Brain microvascular endothelial cell (primary cell): ENCODE measurements around the gene EEFSEC.

Source experiments
- DNase-seq: peaks from one replicate; pipeline ENCODE4 v3.0.0-alpha.2; 2020
- H3K27ac ChIP-seq: fragments of 250-450 bp; sonication (Bioruptor Pico); 2 replicates; pipeline ENCODE4 v1.5.1; 2020; ENCODE audit warnings: mild to moderate bottlenecking, moderate library complexity
- H3K27me3 ChIP-seq: fragments of 250-450 bp; sonication (Bioruptor Pico); replicated peaks from 2 replicates; pipeline ENCODE4 v1.5.1; 2020; ENCODE audit warnings: mild to moderate bottlenecking
- H3K36me3 ChIP-seq: fragments of 250-450 bp; sonication (Bioruptor Pico); replicated peaks from 2 replicates; pipeline ENCODE4 v1.5.1; 2020; ENCODE audit warnings: mild to moderate bottlenecking
- H3K4me3 ChIP-seq: 2 replicates; pipeline ENCODE4 v1.5.1; 2011; ENCODE audit warnings: low read depth, mild to moderate bottlenecking, control low read depth, low read length, moderate library complexity
- in situ Hi-C: cut with HindIII; loops from 2 replicates; pipeline ENCODE4 v1.10.0; 2017; ENCODE audit warnings: low sequenced_read_pairs, low pct_ligation_motif_present
- TF ChIP-seq, protein P1 (sequence below): IDR thresholded peaks from 2 replicates; pipeline ENCODE4 v1.5.1; 2011; ENCODE audit warnings: low read depth, mild to moderate bottlenecking, moderate library complexity, low read length, control low read depth, inconsistent platforms; ENCODE audit errors: missing control alignments

The EEFSEC gene

DNA sequence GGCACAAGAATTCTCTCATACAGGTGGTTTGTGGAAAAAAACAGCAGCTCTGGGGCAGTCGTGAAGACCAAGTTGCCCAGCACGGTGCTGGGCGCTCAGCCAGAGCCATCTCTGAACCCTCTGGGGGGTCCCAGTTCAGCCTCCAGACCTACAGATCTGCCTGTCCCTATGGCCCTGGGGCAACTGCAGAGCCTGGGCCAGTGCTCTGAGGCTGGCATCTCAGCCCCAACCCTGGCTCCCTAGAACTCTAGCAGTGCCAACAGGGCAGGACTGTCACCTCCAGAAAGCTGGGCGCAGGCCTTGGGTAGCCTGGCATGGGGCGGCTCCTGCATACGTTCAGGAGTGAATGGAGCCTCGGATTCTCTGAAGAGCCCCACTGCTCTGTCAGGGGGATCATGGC is 268.7 kb downstream of the EEFSEC start:
- TF ChIP-seq, protein P1, sequence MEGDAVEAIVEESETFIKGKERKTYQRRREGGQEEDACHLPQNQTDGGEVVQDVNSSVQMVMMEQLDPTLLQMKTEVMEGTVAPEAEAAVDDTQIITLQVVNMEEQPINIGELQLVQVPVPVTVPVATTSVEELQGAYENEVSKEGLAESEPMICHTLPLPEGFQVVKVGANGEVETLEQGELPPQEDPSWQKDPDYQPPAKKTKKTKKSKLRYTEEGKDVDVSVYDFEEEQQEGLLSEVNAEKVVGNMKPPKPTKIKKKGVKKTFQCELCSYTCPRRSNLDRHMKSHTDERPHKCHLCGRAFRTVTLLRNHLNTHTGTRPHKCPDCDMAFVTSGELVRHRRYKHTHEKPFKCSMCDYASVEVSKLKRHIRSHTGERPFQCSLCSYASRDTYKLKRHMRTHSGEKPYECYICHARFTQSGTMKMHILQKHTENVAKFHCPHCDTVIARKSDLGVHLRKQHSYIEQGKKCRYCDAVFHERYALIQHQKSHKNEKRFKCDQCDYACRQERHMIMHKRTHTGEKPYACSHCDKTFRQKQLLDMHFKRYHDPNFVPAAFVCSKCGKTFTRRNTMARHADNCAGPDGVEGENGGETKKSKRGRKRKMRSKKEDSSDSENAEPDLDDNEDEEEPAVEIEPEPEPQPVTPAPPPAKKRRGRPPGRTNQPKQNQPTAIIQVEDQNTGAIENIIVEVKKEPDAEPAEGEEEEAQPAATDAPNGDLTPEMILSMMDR = no peak
- in situ Hi-C loops = no loop called here
- H3K27me3 ChIP-seq = peaks cover 13% of the 10 kb centered on the region

DNA sequence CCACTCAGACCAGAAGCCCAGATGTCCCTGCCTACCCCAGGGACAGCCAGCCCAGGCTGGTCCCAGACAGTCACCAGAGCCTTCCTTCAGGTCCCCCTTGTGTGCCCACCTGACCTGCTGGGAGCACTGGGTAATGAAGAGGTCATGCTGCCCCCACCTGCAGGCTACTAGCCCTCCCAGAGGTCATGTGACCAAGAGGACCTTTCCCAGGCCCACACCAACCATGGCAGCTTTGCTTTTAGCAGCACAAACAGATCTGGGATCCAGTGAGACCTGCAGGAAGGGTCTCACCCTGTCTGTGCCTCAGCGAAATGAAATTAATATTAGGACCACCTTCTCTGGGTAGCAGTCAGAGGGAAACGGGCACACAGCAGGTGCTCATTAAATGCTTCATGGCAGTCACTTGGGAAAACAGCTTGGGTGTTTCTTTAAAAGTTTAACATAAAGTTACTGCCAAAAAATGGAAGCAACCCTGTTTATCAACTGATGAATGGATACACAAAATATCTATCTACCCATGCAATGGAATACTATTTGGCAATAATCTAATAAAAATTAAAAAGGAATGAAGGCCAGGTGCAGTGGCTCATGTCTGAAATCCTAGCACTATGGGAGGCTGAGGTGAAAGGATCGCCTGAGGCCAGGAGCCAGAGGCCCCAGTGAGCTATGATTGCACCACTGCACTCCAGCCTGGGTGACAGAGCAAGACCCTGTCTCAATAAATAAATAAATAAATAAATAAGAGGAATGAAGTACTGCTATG is 269.7 kb downstream of the EEFSEC start:
- H3K36me3 ChIP-seq = no peaks in the 10 kb centered on the region
- no peak overlapping the region for H3K4me3 ChIP-seq
- no peak for DNase-seq
- in situ Hi-C loops = no loop called here
- H3K27ac ChIP-seq = no peak overlapping the region
- TF ChIP-seq, protein P1 = no peak
- H3K27me3 ChIP-seq = peaks cover 13% of the 10 kb centered on the region

More for the DNA sequence above, 268.7 kb downstream of the EEFSEC start:
- H3K27ac ChIP-seq = no peak overlapping the region
- H3K4me3 ChIP-seq = no peak overlapping the region
- DNase-seq = no peak
- no peaks in the 10 kb centered on the region for H3K36me3 ChIP-seq

DNA sequence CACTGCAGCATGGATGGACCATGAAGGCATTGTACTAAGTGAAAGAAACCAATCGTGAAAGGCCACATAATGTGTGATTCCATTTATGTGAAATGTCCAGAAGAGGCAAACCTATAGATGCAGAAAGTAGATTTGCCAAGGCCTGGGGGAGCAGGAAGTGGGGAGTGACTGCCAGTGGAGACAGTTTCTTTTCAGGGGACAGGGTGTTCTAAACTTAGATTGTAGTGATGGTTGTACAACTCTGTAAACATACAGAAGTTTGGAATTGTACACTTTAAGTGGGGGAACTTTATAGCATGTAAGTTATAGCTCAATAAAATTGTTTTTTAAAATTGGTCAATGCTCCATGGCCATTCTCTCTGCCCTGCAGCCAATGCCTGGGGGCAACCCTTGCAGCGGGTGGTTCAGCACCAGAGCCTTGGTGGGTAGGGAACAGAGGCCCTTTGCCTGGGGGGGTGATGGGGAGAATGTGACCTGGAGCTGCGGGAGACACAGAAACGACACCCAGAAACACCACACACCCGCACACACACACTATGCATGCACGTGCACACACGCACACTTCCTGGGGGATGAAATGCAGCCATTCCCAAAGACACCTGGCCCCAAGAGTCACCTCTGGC is 270.4 kb downstream of the EEFSEC start:
- TF ChIP-seq, protein P1 = no peak
- in situ Hi-C loops = no loop called here
- Histone ChIP-seq H3K27me3 (peaks cover 13% of the 10 kb centered on the region), H3K36me3 (no peaks in the 10 kb centered on the region), H3K4me3 (no peak overlapping the region), H3K27ac (no peak overlapping the region)
- DNase-seq = no peak

DNA sequence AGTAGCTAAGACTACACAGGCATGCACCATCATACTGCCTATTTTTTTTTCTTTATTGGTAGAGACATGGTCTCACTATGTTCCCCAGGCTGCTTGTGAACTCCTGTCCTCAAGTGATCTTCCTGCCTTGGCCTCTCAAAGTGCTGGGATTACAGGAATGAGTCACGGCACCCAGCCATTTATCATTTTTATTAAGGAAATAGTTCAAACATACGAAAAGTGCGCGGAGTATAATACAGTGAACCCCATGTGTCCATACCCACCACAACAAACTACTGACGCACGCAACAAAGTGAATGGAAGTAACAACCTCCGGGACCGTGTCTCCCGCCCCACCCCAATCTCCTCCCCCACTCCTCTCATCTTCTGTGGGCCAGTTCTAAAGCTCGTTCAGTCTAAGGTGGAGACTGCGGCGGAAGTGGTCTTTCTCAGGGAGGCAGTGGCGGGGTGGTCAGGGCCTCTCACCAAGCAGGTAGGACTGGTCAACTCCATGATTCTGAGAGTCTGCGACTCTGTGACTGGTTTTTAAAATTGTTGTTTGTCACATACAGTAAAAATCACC is 271.3 kb downstream of the EEFSEC start:
- Histone ChIP-seq H3K27me3 (peaks cover 16% of the 10 kb centered on the region), H3K27ac (no peak overlapping the region), H3K4me3 (no peak overlapping the region), H3K36me3 (no peaks in the 10 kb centered on the region)
- TF ChIP-seq, protein P1 = no peak
- in situ Hi-C loops = no loop called here
- DNase-seq = no peak

- Histone ChIP-seq H3K36me3 (no peaks in the 10 kb centered on the region), H3K4me3 (no peak overlapping the region), H3K27ac (no peak overlapping the region), H3K27me3 (peaks cover 21% of the 10 kb centered on the region)
- in situ Hi-C loops = no loop called here
- TF ChIP-seq, protein P1 = no peak
- DNase-seq = no peak
Measured at GRCh38 chr3:128425142-128425845, 272.0 kb downstream of the EEFSEC start.
